HG03558 (cell line): ENCODE data around the gene RPL18.

Experiments used
- ATAC-seq: cut with Tn5 transposase; IDR thresholded peaks from one replicate; pipeline ENCODE4 v1.9.1; 2021; ENCODE audit warnings: moderate number of reproducible peaks; ENCODE audit not compliant: unreplicated experiment; ENCODE audit errors: extremely low read depth

Gene RPL18

GRCh38 chr19:48631225-48631624 is 12.2 kb upstream of the RPL18 start:
- ATAC-seq, result no peak

GRCh38 chr19:48630296-48631063 is 11.5 kb upstream of the RPL18 start:
- no peak for ATAC-seq

GRCh38 chr19:48629599-48630295 is 10.8 kb upstream of the RPL18 start:
- ATAC-seq, result no peak

- no peak for ATAC-seq
Measured at GRCh38 chr19:48629297-48629598, 10.3 kb upstream of the RPL18 start.

GRCh38 chr19:48628486-48629296 is 9.7 kb upstream of the RPL18 start:
- no peak for ATAC-seq

GRCh38 chr19:48627865-48628314 is 8.9 kb upstream of the RPL18 start:
- ATAC-seq, result no peak

- no peak for ATAC-seq
Measured at GRCh38 chr19:48627201-48627864, 8.4 kb upstream of the RPL18 start.

GRCh38 chr19:48625891-48626327 is 6.9 kb upstream of the RPL18 start:
- ATAC-seq, result no peak

- ATAC-seq, result no peak
Measured at GRCh38 chr19:48624791-48625723, 6.1 kb upstream of the RPL18 start.

- no peak for ATAC-seq
Measured at GRCh38 chr19:48624067-48624594, 5.2 kb upstream of the RPL18 start.

GRCh38 chr19:48623556-48624066 is 4.6 kb upstream of the RPL18 start:
- ATAC-seq, result no peak

GRCh38 chr19:48619692-48620585 is 961 bp upstream of the RPL18 start:
- no peak for ATAC-seq

GRCh38 chr19:48618278-48618915 is 581 bp downstream of the RPL18 start:
- ATAC-seq, result no peak

GRCh38 chr19:48617146-48617937 is 1.6 kb downstream of the RPL18 start:
- ATAC-seq, result no peak

- ATAC-seq, result no peak
Measured at GRCh38 chr19:48616491-48617056, 2.4 kb downstream of the RPL18 start.

GRCh38 chr19:48616041-48616436 is 2.9 kb downstream of the RPL18 start:
- no peak for ATAC-seq
